Hepatocyte (in vitro differentiated cells): ENCODE measurements around the gene C2CD5. TPM values are rescaled to one million over a fixed set of nuclear protein-coding genes. Genes with fewer than 3 reads are reported as not detected.

Experiments used
- DNase-seq: peaks from one replicate; pipeline ENCODE4 v3.0.0-alpha.2; 2016; ENCODE audit warnings: low spot score
- H2AFZ ChIP-seq: fragments of 200-600 bp; sonication (generic); 2 replicates; pipeline ENCODE4 v1.6.0; 2016; ENCODE audit warnings: antibody characterized with exemption, mild to moderate bottlenecking
- H3K27ac ChIP-seq: fragments of 200-600 bp; sonication (generic); 2 replicates; pipeline ENCODE4 v1.5.1; 2016; ENCODE audit warnings: mild to moderate bottlenecking
- H3K27me3 ChIP-seq: fragments of 200-600 bp; sonication (generic); 2 replicates; pipeline ENCODE4 v1.6.1; 2016
- H3K36me3 ChIP-seq: fragments of 200-600 bp; sonication (generic); replicated peaks from 2 replicates; pipeline ENCODE4 v1.5.1; 2016; ENCODE audit warnings: low read depth; ENCODE audit not compliant: insufficient read depth
- H3K4me1 ChIP-seq: fragments of 200-600 bp; sonication (generic); 2 replicates; pipeline ENCODE4 v1.5.1; 2016; ENCODE audit warnings: mild to moderate bottlenecking, moderate library complexity; ENCODE audit not compliant: insufficient read depth
- H3K4me2 ChIP-seq: fragments of 200-600 bp; sonication (generic); 2 replicates; pipeline ENCODE4 v1.6.0; 2016
- H3K4me3 ChIP-seq: fragments of 200-600 bp; sonication (generic); 2 replicates; pipeline ENCODE4 v1.5.1; 2016; ENCODE audit warnings: mild to moderate bottlenecking
- H3K79me2 ChIP-seq: fragments of 200-600 bp; sonication (generic); 2 replicates; pipeline ENCODE4 v1.6.0; 2017; ENCODE audit warnings: mild to moderate bottlenecking
- H3K9me2 ChIP-seq: fragments of 200-600 bp; sonication (generic); replicated peaks from 2 replicates; pipeline ENCODE4 v1.6.0; 2017; ENCODE audit warnings: mild to moderate bottlenecking; ENCODE audit not compliant: insufficient read depth
- H3K9me3 ChIP-seq: fragments of 200-600 bp; sonication (generic); 2 replicates; pipeline ENCODE4 v1.5.1; 2016; ENCODE audit warnings: low read depth, mild to moderate bottlenecking
- H4K20me1 ChIP-seq: fragments of 200-600 bp; sonication (generic); 2 replicates; pipeline ENCODE4 v1.6.0; 2016; ENCODE audit warnings: mild to moderate bottlenecking; ENCODE audit not compliant: insufficient read depth, poor library complexity, severe bottlenecking
- CTCF ChIP-seq: fragments of 200-600 bp; sonication (generic); IDR thresholded peaks from 2 replicates; pipeline ENCODE4 v1.5.1; 2016; ENCODE audit warnings: antibody characterized with exemption, mild to moderate bottlenecking; ENCODE audit not compliant: poor library complexity
- EZH2 ChIP-seq: fragments of 200-600 bp; sonication (generic); IDR thresholded peaks from 2 replicates; pipeline ENCODE4 v1.6.1; 2016; ENCODE audit warnings: antibody characterized with exemption, mild to moderate bottlenecking, borderline replicate concordance
- EZH2phosphoT487 ChIP-seq: fragments of 200-600 bp; sonication (generic); IDR thresholded peaks from one replicate; pipeline ENCODE4 v1.6.1; 2018; ENCODE audit warnings: antibody characterized with exemption, mild to moderate bottlenecking, low read depth, moderate library complexity; ENCODE audit not compliant: unreplicated experiment, severe bottlenecking
- WGBS: methylation state at CpG from one replicate; pipeline ENCODE4 v1.1.6; 2016; ENCODE audit warnings: low lambda C conversion rate; ENCODE audit errors: missing lambda C conversion rate; 5-methylcytosine and 5-hydroxymethylcytosine counted together
- polyA plus RNA-seq: library from polyadenylated mRNA; unstranded; fragments of >200 nt; fragmentation: Nextera tagmentation; extraction: Ambion mirVana; gene quantifications from 2 replicates; pipeline ENCODE4 v1.2.1, GENCODE V29; 2016
- total RNA-seq: library from RNA; depleted of rRNA; stranded (reverse); fragments of >200 nt; gene quantifications from 2 replicates; pipeline ENCODE4 v1.2.3, GENCODE V29; 2014

The C2CD5 gene
- total and polyA plus RNA-seq, 2 experiments from 2014 or later, result 7.3 to 20.5 TPM

- no peak for TF ChIP-seq EZH2
- TF ChIP-seq EZH2phosphoT487, result no peak
- no peak for TF ChIP-seq CTCF
Observed at GRCh38 chr12:22535038-22535437, 9.3 kb downstream of the C2CD5 start.

GRCh38 chr12:22533155-22533554, 11.2 kb downstream of the C2CD5 start:
- DNase-seq, result no peak
- Histone ChIP-seq H3K9me3 (peaks cover 9% of the 10 kb centered on the region), H3K9me2 (no peaks in the 10 kb centered on the region), H3K36me3 (no peaks in the 10 kb centered on the region), H3K4me1 (no peaks in the 10 kb centered on the region), H4K20me1 (no peaks in the 10 kb centered on the region), H3K27me3 (no peaks in the 10 kb centered on the region), H2AFZ (no peak overlapping the region), H3K4me3 (no peak overlapping the region), H3K79me2 (peaks cover 17% of the 10 kb centered on the region), H3K27ac (no peak overlapping the region), H3K4me2 (no peak overlapping the region)
- 91% methylated on average over 4 of the region's 4 CpGs for WGBS
- TF ChIP-seq CTCF, result no peak

More at GRCh38 chr12:22535038-22535437, 9.3 kb downstream of the C2CD5 start:
- Histone ChIP-seq H3K36me3 (no peaks in the 10 kb centered on the region), H3K4me2 (no peak overlapping the region), H3K27ac (no peak overlapping the region), H3K79me2 (peaks cover 24% of the 10 kb centered on the region), H4K20me1 (no peaks in the 10 kb centered on the region), H3K9me3 (peaks cover 9% of the 10 kb centered on the region), H3K4me3 (no peak overlapping the region), H2AFZ (no peak overlapping the region), H3K9me2 (no peaks in the 10 kb centered on the region), H3K27me3 (no peaks in the 10 kb centered on the region), H3K4me1 (no peaks in the 10 kb centered on the region)
- DNase-seq, result no peak
- WGBS, result 100% methylated on average over 1 of the region's 1 CpG

- 97% methylated on average over 4 of the region's 4 CpGs for WGBS
- no peak for TF ChIP-seq EZH2
- no peak for TF ChIP-seq CTCF
- TF ChIP-seq EZH2phosphoT487, result no peak
Observed at GRCh38 chr12:22532317-22532716, 12.0 kb downstream of the C2CD5 start.

GRCh38 chr12:22531205-22531604, 13.1 kb downstream of the C2CD5 start:
- Histone ChIP-seq H3K79me2 (peaks cover 9% of the 10 kb centered on the region), H3K36me3 (no peaks in the 10 kb centered on the region), H3K9me3 (peaks cover 9% of the 10 kb centered on the region), H3K4me3 (no peak overlapping the region), H3K4me1 (no peaks in the 10 kb centered on the region), H3K27ac (no peak overlapping the region), H3K27me3 (no peaks in the 10 kb centered on the region), H3K4me2 (no peak overlapping the region), H3K9me2 (no peaks in the 10 kb centered on the region), H4K20me1 (no peaks in the 10 kb centered on the region), H2AFZ (no peak overlapping the region)
- TF ChIP-seq EZH2phosphoT487 (no peak), EZH2 (no peak), CTCF (no peak)
- WGBS, result 96% methylated on average over 2 of the region's 2 CpGs
- DNase-seq, result no peak

More at GRCh38 chr12:22532317-22532716, 12.0 kb downstream of the C2CD5 start:
- peaks cover 12% of the 10 kb centered on the region for H3K79me2 ChIP-seq
- no peak overlapping the region for H3K4me3 ChIP-seq
- H3K9me3 ChIP-seq, result peaks cover 9% of the 10 kb centered on the region
- H2AFZ ChIP-seq, result no peak overlapping the region
- no peaks in the 10 kb centered on the region for H3K4me1 ChIP-seq
- H3K9me2 ChIP-seq, result no peaks in the 10 kb centered on the region
- no peak overlapping the region for H3K4me2 ChIP-seq
- no peaks in the 10 kb centered on the region for H3K36me3 ChIP-seq
- DNase-seq, result no peak
- H3K27ac ChIP-seq, result no peak overlapping the region
- H4K20me1 ChIP-seq, result no peaks in the 10 kb centered on the region
- H3K27me3 ChIP-seq, result no peaks in the 10 kb centered on the region
